ENCODE data around the gene PLEKHG3.
A peak's percentile ranks its signal among the peaks of the same experiment; 100 is the strongest.
"Not testable (repeated sequence)": the region's sequence is repeated elsewhere in the genome, so short reads cannot be mapped to it uniquely, and the experiment has no call there.

Gene PLEKHG3

DNA sequence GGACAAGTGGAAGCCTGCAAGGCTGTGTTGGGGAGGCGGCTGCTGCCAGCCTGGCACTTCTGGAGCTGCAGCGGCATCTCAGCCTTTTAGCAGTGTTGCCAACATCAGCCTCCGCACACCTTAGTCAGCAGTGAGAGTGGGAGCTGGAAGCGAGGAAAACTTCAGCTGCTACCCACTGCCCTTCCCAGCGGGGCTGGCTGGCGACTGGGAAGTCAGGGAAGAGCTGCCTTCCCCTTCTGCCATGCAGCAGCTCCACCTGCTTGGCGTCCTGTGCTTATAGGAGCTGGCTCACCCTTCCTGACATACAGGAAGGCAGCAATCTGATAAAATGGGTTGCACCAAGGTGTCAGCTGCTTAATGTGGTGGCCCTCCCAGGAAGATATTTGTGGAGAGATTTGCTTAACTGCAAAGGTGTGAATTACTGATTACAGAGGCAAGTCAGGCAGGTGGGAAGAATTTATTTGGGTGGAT is 15.4 kb upstream of the PLEKHG3 start:
- no peak for DNase-seq

DNA sequence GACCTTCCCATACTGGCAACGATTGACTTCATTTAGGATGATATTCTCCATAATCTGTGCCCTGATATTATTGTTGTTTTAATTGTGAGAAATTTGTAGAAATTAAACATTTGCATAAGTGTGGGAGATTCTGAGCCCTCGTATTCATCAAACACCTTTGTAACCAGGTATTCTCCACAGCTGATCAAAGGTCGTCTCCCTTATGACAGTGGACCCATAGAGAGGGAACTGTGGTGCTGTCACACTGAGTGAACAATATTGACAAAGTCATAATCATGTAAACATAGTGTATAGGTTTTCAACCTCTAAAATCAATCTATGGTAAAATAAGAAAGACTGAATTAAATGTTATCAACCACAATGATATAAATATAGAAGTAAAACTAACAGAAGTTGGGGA is 14.9 kb upstream of the PLEKHG3 start:
- DNase-seq, result no peak

DNA sequence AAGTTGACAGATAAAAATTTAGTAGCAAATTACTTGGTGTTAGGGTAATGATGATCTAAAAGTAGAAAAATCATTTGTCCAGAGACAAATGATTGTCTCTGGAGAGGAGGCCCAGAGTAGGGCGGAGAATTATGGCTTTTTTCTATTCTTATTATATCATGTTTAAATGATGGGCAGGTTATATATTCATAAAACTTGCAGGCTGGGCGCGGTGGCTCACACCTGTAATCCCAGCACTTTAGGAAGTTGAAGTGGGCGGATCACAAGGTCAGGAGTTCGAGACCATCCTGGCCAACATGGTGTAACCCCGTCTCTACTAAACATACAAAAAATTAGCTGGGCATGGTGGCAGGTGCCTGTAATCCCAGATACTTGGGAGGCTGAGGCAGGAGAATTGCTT is 13.6 kb upstream of the PLEKHG3 start:
- DNase-seq, result not testable (repeated sequence)

DNA sequence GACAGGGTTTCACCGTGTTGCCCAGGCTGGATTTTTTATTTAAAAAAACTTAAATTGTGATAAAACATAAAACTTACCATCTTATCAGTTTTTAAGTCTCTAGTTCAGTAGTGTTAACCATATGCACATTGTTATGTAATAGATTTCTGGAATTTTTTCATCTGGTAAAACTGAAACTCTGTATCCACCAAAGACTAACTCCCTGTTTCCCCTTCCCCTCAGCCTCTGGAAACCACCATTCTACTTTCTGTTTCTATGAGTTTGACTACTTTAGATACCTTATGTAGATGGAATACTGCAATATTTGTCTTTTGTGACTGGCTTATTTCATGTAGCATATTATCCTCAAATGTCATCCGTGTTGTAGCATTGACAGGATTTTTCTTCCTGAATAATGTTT is 12.8 kb upstream of the PLEKHG3 start:
- DNase-seq, result no peak

DNA sequence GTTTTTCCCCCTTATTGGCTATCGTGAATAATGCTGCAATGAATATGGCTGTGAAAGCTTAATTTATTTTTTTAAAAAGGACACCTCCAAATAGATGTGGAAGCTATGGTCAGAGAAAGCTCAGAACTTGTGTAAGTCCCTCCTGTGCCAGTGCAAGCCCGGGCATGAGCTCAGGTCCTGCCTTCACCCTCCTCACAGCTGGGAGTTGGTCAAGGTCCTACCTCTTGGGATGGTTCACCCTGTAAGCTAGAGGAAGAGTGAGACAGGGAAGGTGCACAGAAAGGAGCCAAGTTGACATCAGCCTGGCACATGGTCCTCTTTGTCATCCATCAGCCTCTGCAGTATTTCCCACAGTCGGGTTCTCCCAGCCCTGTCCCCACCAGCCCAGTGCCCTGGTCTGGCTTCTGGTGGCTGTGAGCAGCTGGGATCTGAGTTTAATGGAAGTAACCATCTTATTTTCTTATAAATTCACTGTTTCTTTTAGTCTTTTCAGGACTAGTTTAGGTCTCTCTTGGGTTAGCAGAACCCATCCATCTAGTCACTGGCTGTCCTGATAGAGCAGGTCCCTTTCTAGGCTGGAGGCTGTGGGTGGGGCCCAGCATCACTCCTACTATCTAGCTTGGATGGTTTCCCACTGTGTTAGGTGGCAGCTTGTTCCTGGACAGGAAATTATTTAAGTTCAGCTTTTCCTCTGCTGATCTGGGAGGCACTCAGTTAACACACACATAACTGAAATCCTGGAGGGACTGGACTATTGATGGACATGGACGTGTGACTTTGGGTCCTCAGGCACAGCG is 11.8 kb upstream of the PLEKHG3 start:
- no peak for DNase-seq

DNA sequence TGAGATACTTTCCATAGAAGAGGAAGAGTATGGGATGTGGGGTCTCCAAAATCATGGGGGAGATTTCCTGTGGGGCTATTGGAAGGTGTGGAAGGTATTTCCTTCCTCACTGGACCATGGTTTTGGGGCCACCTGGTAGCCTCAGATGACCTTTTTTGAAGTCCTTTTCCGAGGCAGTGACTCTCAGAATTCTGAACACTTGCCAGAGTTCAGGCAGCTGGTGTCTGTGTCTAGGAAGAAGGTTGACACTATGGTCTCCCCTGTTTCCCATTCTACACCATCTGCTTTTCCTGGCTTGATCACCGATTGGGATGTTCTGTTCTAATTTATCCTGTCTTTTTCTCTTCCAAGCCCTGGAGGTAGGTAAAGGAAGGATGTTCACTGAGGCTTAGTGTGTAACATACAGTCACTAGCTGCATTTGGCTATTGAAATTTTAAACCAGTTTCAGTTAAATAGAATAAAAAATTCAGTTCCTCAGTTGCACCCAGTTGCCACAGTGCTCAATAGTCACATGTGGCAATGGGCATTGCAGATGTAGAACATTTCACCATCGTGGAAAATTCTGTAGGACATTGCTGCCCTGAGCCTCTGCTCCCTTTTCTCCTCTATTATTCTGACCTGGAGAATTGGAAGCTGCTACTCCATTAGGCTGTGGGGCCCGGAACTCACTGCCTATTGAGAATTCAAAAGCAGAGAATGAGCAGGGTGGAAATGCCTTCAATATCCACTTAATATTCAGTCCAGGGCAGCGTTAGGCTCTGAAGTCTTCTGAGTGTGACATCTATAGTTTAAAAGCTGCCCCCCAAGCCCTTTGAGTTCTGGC is 11.0 kb upstream of the PLEKHG3 start:
- DNase-seq, result no peak

DNA sequence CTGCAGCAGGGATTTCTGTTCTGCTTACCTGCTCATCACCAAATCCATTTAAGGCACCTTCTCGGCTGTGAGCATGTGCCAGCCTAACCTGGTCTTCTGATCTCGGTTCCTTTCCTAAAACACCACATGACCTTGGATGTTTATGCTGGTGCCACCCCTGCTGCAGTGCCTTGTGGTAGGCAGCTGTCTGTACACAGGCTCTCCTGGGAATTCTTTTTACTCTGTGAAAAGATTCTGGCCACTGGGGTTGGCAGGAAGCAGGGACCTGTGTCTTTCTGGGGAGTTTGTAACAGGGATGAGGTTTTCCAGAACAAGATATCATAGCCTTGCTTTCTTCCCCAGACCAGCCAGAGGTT is 10.4 kb upstream of the PLEKHG3 start:
- no peak for DNase-seq

DNA sequence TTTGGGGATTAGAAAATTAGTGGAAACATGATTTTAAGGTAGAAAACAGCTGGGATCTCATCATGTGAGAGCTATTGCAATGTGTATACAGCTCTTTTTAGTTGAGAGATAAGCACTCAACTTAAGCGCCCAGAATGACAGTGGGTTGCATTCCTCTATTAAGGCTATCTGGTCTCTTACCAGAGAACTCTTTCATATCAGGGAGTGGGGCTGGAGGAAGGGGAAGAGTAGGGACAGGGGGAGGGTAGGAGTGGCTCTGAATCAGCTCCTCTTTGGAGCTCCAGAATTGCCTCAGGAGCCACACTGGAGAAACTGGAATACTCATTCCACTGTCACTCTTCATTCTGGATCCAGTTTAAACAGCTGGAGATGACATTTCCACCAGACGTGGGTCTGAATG is 9.2 kb upstream of the PLEKHG3 start:
- no peak for DNase-seq

DNA sequence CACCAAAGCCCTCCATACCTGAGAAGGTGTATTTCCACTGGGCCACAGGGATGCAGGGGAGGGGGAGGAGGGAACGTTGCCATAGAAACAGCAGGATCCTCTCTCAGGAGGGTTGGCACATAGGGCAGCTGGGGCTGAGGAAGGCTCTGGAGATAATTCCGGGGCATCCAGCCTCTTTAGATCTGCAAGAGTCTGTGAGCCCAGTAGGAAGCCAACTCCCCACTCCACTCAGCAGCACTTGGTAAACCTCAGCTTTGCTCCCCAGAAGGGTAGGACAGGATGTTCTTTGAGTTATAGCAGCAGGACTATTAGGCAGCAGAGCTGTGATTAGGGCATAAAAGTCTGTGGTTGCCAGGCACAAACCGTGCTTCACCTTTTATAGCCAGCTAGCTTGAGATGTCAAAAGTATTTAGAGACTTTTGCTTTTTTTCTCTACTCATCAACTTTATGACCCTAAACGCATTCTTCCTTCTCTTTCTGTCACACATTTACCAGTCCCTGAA is 7.8 kb upstream of the PLEKHG3 start:
- no peak for DNase-seq

DNA sequence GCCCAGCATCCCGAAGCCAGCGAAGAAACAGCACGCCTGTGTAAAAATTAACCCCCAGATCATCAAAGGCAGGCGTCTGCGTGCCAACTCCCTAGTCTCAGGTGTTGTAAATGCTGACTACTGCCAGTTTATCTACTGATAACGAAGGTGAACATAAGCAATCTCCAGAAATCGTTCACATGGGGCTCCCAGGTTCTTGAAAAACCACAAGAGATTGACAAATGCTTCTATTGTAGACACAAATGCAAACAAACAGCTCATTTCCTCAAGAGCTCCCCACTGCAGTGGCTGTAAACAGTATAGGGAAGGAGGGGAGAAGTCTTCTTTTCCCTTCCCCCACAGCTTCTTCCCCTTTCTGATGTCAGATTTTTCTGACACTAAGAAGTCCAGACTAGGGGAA is 5.3 kb upstream of the PLEKHG3 start:
- DNase-seq, result no peak

DNA sequence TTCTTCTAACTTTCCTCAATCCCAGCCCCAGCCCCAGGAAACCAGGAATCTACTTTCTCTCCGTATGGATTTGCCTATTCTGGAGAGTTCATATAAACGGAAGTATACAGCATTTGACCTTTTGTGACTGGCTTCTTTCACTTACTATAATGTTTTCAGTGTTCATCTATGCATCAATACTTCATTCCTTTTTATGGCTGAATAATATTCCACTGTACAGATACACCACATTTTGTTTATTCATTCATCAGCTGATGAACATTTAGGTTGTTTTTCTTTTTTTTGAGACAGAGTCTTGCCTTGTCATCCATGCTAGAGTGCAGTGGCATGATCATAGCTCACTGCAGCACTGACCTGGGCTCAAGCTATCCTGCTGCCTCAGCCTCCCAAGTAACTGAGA is 3.9 kb upstream of the PLEKHG3 start:
- no peak for DNase-seq

DNA sequence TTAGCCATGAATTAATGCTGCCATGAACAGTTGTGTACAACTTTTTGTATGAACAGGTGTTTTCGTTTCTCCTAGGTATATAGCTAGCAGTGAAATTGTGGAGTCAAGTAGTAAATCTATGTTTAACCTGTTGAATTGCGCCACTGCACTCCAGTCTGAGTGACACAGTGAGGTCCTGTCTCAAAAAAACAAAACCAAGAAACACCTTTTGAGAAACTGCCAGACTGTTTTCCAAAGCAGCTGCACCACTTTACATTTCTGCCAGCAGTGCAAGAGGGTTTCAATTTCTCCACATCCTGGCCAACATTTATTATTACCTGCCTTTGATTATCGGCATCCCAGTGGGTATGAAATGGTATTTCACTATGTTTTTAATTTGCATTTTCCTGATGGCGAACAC is 3.3 kb upstream of the PLEKHG3 start:
- no peak for DNase-seq

DNA sequence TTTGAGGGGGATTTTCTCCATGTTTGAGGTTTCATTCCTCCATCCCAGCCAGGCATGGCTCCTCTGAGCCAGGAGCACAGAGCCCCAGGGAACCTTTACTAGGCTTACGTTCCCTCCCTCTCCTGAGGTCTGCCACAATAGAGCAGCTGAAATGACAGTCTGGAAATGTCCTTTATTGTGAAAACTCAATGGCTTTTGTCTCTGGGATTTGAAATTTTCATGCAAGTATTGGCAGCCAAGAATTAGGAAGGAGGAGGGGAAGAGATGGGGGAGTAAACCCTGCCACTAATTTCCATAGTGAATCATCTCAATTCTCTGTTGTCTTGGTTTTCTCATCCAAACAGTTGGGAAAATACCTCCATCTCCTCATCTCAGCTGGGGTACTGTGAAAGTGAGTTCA is 2.6 kb upstream of the PLEKHG3 start:
- no peak for DNase-seq

DNA sequence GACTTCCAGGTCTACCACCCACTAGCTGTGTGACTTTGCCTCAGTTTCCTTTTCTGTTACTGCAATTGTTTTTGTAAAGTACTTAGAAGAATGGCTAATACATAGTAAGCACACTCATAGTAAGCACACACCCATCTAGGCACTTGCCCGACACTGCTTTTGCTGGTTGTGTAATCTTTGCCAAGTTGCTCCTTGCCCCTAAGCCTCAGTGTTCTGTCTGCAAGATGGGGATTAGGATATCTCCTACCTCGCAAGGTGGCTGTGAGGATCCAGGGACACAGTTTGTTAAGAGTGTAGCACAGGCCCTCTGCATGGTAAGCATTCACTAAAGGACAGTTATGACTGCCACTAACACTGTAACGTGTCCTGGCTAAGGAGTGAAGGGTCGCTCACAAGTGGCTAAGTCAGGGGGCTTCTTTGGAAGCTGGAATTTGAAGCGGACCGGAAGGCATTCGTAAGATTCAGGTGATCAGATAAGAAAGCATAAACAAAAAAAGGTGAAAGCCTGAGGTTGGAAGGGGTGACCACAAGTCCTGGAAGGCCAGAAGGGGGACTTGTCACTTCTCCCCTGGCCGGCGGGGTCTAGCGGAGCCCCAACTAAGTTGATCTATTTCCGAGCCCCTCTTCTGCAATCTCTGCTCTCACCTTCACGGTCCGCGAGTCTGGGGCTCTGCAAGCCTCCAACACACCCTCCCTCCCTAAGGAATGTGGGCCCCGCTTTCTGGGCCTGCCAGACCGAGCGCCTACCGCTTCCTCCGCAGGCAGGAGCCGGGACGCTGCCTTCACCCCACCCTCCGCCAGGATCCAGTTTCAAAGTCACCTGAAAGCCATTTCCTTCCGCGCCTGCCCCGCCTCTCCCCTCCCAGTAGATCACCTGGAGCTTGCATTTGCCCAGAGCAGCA is 1.5 kb upstream of the PLEKHG3 start:
- peak; percentile 33 for DNase-seq

DNA sequence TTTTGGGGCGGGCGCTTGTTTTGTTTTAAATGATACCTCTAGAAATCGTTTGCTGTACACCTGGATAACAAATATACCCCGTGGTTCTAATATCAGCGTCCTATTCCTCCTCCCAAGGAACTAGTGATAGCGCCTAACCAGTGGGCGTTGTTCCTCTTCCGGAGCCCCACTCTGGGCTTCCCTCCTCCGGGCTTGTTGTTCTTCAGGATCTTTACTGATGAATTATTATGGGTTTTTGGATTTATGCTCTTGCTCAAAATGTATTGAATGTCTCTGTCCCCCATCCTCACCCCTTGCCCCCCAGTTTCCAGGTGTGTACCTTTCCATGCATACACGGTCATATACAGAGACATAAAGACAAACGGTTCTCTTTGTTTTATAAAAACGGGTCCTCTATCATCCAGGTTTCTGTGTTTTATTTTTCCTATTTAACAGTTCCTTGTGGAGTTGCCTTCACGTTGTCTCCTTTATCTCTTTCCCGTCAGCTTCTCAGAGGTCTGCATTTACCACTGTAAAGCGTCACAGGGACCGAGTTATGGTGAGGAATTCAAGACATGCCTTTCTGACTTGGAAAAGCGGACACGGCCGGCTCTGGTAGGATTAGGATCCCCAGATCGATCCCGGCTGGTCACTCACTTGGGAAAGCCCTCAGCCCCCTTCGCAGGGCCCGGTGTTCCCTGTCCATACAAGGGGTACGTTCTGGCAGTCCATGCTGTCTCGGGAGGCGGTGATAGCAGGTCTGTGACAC is 655 bp upstream of the PLEKHG3 start:
- no peak for DNase-seq

DNA sequence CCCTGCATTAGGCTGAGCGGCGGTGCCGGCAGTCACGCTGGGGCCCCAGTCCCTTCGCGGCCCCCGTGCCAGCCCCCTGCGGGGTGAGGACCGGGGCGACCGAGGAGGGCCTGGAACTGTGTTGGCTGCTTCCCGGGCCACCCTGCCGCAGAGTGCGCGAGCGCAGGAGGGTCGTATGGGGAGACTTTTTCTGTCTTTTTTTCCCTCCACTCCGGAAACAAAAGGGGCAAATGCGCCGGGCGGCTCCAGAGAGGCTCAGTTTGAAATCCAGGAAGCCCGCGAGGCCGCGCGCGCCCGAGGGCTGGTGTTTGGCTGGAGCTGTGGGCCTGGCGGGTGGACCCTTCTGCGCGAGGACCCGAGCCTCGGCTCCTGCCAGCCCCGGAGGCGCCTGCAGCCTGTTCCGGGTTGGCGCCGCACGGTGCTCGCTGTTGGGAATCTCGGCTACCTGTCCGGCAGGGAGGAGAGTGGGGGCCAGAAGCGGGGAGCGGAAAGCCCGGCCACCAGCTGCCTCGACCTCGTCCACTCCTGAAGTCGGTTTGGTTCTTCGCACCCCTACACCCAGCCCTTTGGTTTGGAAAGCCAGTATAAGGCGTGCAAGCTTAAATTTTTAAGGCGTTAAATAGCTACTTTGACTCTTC is 638 bp downstream of the PLEKHG3 start:
- peak; percentile 33 for DNase-seq

DNA sequence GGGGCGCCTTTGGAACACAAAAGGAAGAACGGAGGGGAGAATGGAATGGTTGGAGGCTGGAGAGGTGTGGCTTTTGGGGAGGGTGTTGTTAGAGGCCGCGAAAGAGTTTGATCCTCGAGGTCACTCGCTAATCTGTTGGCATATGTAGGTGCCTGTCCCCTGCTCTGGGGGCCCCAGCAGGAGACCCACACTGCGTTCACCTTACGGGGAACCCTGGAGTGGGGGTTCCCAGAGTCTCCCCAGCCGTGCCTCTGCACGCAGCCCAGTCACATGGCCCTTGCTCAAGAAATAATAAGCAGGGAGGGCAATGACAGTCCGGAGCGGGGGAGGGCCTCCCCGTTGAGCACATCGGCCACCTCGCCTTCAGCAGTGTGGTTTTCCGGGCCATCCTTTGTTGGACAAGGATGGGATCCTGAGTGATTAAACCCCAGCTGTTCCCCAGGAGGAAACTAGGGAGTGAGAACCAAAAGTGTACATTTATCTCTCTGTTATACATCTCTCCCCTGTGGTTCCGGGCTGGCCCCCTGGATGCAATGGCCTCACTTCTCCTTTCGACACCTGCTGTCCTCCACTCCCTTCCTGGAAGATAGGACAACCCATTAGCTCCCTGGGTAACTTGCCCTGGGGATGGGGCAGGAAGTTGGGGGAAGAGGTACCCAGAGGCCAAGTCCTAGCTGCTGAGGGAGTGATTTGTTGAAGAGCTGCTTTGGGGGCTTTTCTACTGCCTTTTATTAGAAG is 1.3 kb downstream of the PLEKHG3 start:
- peak; percentile 48 for DNase-seq

DNA sequence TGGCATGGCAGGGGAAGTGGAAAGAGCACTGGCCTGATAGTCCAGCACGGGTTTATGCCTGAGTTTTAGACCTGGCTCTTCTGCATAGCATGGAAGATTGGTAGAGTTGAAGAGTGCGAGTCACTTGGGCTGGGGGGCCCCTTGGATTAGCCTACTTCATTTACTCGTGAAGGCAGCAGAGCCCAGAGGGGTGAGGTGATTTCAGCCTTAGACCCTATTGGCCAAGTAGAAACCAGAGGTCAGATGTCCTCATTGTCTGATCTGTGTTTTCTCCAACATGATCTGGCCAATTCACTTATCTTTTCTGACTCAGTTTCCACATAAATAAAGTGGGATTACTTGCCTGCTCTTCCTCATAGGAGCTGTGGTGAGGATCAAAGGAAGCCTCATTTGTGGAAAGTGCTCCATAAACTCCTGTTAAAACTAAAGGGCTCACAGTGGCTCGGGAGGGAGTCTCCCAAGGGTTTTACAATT is 1.9 kb downstream of the PLEKHG3 start:
- DNase-seq, result no peak

DNA sequence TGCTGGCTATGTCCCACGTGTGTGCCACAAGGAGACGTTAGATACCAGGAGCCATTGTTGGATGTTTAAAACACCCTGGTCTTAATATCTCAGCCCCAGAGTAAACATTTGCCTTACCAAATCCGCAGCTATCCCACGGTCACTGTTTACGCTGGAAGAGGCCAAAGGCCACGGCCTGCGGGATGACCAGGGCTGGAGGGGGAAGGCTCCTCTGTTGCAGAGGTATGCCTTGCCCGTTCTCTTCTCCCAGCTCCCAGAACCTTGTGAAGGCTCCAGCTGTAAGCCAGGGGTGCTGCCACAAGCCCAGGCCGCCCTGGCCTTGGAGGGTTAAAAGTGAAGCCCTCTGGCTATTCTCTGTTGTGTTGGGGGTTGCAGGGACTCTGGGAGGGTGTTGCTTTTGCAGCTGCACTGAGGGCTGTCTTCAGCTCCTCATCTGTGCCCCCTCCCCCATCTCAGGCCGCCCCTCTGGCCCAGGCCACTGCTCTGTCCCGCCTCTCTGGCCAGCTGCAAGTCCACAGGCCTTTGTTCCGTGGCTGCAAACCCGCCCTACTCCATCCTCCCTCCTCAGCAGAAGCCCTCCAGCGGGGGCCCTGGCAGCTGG is 2.5 kb downstream of the PLEKHG3 start:
- DNase-seq, result peak; percentile 3

DNA sequence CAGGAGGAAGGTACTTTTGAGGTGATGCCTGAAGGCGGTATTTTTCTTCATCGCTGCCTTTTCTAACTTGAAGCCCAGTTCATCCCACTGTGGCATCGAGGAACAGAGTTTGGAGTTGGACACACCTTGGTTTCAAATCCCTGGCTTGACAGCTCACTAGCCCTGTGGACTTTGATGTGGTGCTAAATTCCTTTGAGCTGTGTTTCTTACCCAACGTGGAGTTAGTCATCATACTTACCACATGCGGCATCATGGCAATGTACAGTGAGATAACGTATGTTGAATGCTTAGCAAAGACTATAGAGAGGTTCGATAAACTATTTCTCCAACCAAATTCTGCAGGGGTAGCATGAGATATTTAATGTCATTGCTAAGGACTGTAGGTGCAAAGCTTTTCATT is 3.4 kb downstream of the PLEKHG3 start:
- peak; percentile 32 for DNase-seq
